Breast epithelium (tissue), 4 donors: Measurements from ENCODE around the gene PLEKHA6. TPM values are rescaled to one million over a fixed set of nuclear protein-coding genes. Genes with fewer than 3 reads are reported as not detected.

Experiments used
- DNase-seq, 2 donors: peaks; one replicate each; pipeline ENCODE4 v3.0.0-alpha.2; 2019; ENCODE audit warnings: low spot score in 2 of 2
- H3K27ac ChIP-seq, 2 donors: fragments of 200-600 bp; sonication (generic) in 1 of 2; one replicate each; pipeline ENCODE4 v1.5.1; 2016 to 2019; ENCODE audit warnings: mild to moderate bottlenecking in 1 of 2
- H3K27me3 ChIP-seq, 2 donors: fragments of 200-600 bp; sonication (generic) in 1 of 2; one replicate each; pipeline versions ENCODE4 v1.5.1 to v1.6.0; 2017 to 2019; ENCODE audit warnings: control low read depth in 1 of 2, mild to moderate bottlenecking in 1 of 2
- H3K36me3 ChIP-seq: fragments of 200-600 bp; one replicate; pipeline ENCODE4 v1.5.1; 2019
- H3K4me1 ChIP-seq, 2 donors: fragments of 200-600 bp; sonication (generic); one replicate each; pipeline ENCODE4 v1.5.1; 2016 to 2019; ENCODE audit warnings: control low read depth in 1 of 2
- H3K4me3 ChIP-seq, 3 donors: fragments of 200-600 bp; sonication (generic); 1 replicate in 2 of 3; 2 replicates in 1 of 3; pipeline ENCODE4 v1.5.1; 2016 to 2019; ENCODE audit warnings: mild to moderate bottlenecking in 3 of 3, moderate library complexity in 2 of 3
- H3K9me3 ChIP-seq, 2 donors: fragments of 200-600 bp; sonication (generic) in 1 of 2; one replicate each; pipeline ENCODE4 v1.5.1; 2016 to 2019; ENCODE audit warnings: control low read depth in 1 of 2
- POLR2A ChIP-seq: fragments of 450-650 bp; IDR thresholded peaks from one replicate; pipeline ENCODE4 v1.6.1; 2016; ENCODE audit warnings: antibody characterized with exemption, mild to moderate bottlenecking, moderate library complexity
- POLR2AphosphoS5 ChIP-seq, 3 donors: sonication (generic); formaldehyde crosslinking; IDR thresholded peaks; one replicate each; pipeline ENCODE4 v1.6.1; 2017; ENCODE audit warnings: antibody characterized with exemption in 3 of 3
- intact Hi-C: fragments of 100-400 bp; cut with DNase I; formaldehyde crosslinking; loops from one replicate; pipeline ENCODE4 v1.15.1; 2023; ENCODE audit warnings: low total_unique reads
- total RNA-seq, 3 donors: library from RNA; depleted of rRNA; stranded (reverse); fragments of >200 nt; gene quantifications; one replicate each; pipeline ENCODE4 v1.1.0, GENCODE V29; 2016
- TF ChIP-seq, protein P1 (sequence below), 3 donors: fragments of 450-650 bp; IDR thresholded peaks; one replicate each; pipeline ENCODE4 v1.5.1; 2016 to 2017; ENCODE audit warnings: antibody characterized with exemption in 3 of 3, mild to moderate bottlenecking in 3 of 3, moderate library complexity in 3 of 3

PLEKHA6 gene
- total RNA-seq, 3 donors from 2014 or later, result 1.4 to 34.0 (median 17.7) TPM

- H3K9me3 ChIP-seq, result no peaks in the 10 kb centered on the region
- H3K36me3 ChIP-seq, result no peaks in the 10 kb centered on the region
- DNase-seq, result no peak
- H3K27me3 ChIP-seq, result no peaks in the 10 kb centered on the region
- intact Hi-C loops, result no loop called here
- H3K4me1 ChIP-seq, result peaks cover 0 to 4% of the 10 kb centered on the region in 2 donors
- TF ChIP-seq POLR2A (no peak), POLR2AphosphoS5 (IDR thresholded peaks at IDR 0.05) (no peak)
- TF ChIP-seq, protein P1, sequence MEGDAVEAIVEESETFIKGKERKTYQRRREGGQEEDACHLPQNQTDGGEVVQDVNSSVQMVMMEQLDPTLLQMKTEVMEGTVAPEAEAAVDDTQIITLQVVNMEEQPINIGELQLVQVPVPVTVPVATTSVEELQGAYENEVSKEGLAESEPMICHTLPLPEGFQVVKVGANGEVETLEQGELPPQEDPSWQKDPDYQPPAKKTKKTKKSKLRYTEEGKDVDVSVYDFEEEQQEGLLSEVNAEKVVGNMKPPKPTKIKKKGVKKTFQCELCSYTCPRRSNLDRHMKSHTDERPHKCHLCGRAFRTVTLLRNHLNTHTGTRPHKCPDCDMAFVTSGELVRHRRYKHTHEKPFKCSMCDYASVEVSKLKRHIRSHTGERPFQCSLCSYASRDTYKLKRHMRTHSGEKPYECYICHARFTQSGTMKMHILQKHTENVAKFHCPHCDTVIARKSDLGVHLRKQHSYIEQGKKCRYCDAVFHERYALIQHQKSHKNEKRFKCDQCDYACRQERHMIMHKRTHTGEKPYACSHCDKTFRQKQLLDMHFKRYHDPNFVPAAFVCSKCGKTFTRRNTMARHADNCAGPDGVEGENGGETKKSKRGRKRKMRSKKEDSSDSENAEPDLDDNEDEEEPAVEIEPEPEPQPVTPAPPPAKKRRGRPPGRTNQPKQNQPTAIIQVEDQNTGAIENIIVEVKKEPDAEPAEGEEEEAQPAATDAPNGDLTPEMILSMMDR (IDR thresholded peaks at IDR 0.05), result no peak
- no peak overlapping the region for H3K27ac ChIP-seq
- no peak overlapping the region for H3K4me3 ChIP-seq
Measured at GRCh38 chr1:204344665-204345355, 14.9 kb downstream of the PLEKHA6 start.

GRCh38 chr1:204343802-204344201 lies 15.9 kb downstream of the PLEKHA6 start:
- no peak overlapping the region for H3K27ac ChIP-seq
- intact Hi-C loops, result no loop called here

DNA sequence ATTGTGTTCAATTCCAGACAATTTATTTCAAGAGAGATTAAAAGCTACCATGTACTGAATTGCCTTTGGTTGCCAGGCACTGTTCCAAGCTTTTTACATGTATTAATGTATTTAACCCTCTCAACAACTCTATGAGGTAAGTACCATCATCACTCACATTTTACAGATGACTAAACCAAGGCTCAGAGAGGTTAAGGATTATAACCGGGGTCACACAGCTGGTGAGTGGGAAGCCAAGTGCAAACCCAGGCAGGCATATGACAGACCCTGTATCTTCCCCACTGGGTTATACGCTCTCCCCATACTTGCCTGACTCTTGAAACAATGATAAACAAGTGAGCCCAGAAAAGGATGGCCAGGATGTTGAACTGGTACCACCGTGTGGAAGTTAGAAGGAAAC lies 16.5 kb downstream of the PLEKHA6 start:
- no peak overlapping the region for H3K4me3 ChIP-seq

More at GRCh38 chr1:204343802-204344201, 15.9 kb downstream of the PLEKHA6 start:
- H3K4me1 ChIP-seq, result peaks cover 0 to 2% of the 10 kb centered on the region in 2 donors
- no peaks in the 10 kb centered on the region for H3K9me3 ChIP-seq
- TF ChIP-seq, protein P1 (IDR thresholded peaks at IDR 0.05), result no peak
- TF ChIP-seq POLR2AphosphoS5 (IDR thresholded peaks at IDR 0.05) (no peak), POLR2A (no peak)
- no peaks in the 10 kb centered on the region for H3K27me3 ChIP-seq
- no peak overlapping the region for H3K4me3 ChIP-seq
- H3K36me3 ChIP-seq, result no peaks in the 10 kb centered on the region
- no peak for DNase-seq

DNA sequence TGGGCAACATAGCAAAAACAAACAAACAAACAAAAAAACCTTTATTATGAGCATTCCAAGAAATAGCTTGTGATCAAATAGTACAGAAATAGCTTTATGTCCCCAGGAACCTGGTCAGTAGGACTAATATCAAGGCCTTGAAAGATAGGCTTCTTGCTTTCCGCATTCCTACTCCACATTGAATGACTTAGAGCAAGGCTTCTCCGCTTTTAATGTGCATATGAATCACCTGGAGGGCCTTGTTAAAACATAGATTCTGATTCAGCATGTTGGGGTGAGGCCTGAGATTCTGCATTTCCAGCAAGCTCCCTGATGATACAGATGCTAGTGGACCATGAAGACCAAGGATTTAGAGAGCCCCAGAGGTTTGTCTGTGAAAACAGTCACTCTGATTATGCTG lies 17.4 kb downstream of the PLEKHA6 start:
- Histone ChIP-seq H3K4me3 (no peak overlapping the region), H3K9me3 (no peaks in the 10 kb centered on the region), H3K27me3 (no peaks in the 10 kb centered on the region), H3K27ac (no peak overlapping the region), H3K36me3 (no peaks in the 10 kb centered on the region), H3K4me1 (no peaks in the 10 kb centered on the region)
- DNase-seq, result no peak
- TF ChIP-seq POLR2AphosphoS5 (IDR thresholded peaks at IDR 0.05) (no peak), POLR2A (no peak)
- TF ChIP-seq, protein P1 (IDR thresholded peaks at IDR 0.05), result no peak
- intact Hi-C loops, result no loop called here

More for the DNA sequence above, 16.5 kb downstream of the PLEKHA6 start:
- TF ChIP-seq, protein P1 (IDR thresholded peaks at IDR 0.05), result no peak
- TF ChIP-seq POLR2A (no peak), POLR2AphosphoS5 (IDR thresholded peaks at IDR 0.05) (no peak)
- intact Hi-C loops, result no loop called here
- H3K36me3 ChIP-seq, result no peaks in the 10 kb centered on the region
- no peaks in the 10 kb centered on the region for H3K4me1 ChIP-seq
- no peak for DNase-seq
- H3K27me3 ChIP-seq, result no peaks in the 10 kb centered on the region
- H3K27ac ChIP-seq, result no peak overlapping the region
- H3K9me3 ChIP-seq, result no peaks in the 10 kb centered on the region

DNA sequence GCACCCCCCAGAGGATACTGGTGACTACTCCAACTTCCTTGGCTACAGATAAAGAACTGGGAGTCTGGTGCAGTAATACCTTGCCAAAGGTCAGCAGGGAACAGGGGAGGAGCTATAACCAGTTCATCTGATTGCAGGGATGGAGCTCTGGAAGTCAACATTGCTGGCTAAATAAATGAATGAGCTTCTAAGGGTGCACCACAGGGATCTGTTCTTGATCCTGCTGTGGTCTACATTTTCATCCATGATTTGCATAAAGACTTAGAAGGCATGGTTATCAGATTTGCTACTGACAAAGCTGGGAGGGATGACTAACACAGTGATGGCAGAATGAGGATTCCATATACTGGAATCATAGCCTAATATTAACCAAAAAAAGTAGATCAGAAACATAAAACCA lies 18.3 kb downstream of the PLEKHA6 start:
- no peak overlapping the region for H3K27ac ChIP-seq
- no peaks in the 10 kb centered on the region for H3K36me3 ChIP-seq
- TF ChIP-seq POLR2A (no peak), POLR2AphosphoS5 (IDR thresholded peaks at IDR 0.05) (no peak)
- TF ChIP-seq, protein P1 (IDR thresholded peaks at IDR 0.05), result no peak
- H3K4me3 ChIP-seq, result no peak overlapping the region
- no peaks in the 10 kb centered on the region for H3K4me1 ChIP-seq
- no peaks in the 10 kb centered on the region for H3K27me3 ChIP-seq
- DNase-seq, result no peak
- H3K9me3 ChIP-seq, result no peaks in the 10 kb centered on the region
- intact Hi-C loops, result no loop called here
